K562 (cell line): ENCODE data around the gene SETD3. TPM values are rescaled to one million over a fixed set of nuclear protein-coding genes. Genes with fewer than 3 reads are reported as not detected.

Source experiments
- ATAC-seq: fragments of 200-7000 bp; cut with Tn5 transposase; 3 replicates; pipeline ENCODE4 v1.9.1; 2020; ENCODE audit warnings: moderate library complexity
- BruUV-seq: library from RNA; stranded (reverse); fragments of 400-500 nt; replicated peaks from 2 replicates; lab custom pipeline; 2021; lab: Mats Ljungman, UMichigan
- CTCF ChIA-PET: fragments of 300-600 bp; formaldehyde crosslinking; extraction: SDS; loops from one replicate; lab custom pipeline; 2021; ENCODE audit warnings: low intra/inter-chr PET ratio; lab: Yijun Ruan, JAX
- POLR2A ChIA-PET: fragments of 300-600, 350-650 bp; sonication (Branson Sonifier 250); formaldehyde crosslinking; extraction: SDS; loops from one replicate; lab custom pipeline; 2021; ENCODE audit warnings: antibody characterized with exemption, inconsistent platforms; lab: Yijun Ruan, JAX
- DNase-seq, 4 experiments: peaks; one replicate each; pipeline versions ENCODE4 v3.0.0 to v3.0.0-alpha.2; 2011 to 2018; ENCODE audit warnings: low spot score in 3 of 4, mixed read lengths in 3 of 4; ENCODE audit errors: extremely low read depth in 1 of 4
- FAIRE-seq: peaks from 2 replicates; lab custom pipeline; 2011; peaks lifted over from hg19 to GRCh38; lab: Jason Lieb, UNC
- H2AFZ ChIP-seq: 2 replicates; pipeline ENCODE4 v1.6.0; 2011; ENCODE audit warnings: low read depth, low read length, control low read depth, inconsistent platforms
- H3K27ac ChIP-seq: fragments of 200-600 bp; 3 replicates; pipeline ENCODE4 v1.8.0; 2011; ENCODE audit warnings: low read depth, mild to moderate bottlenecking, control low read depth, inconsistent platforms, low read length, moderate library complexity, mixed read lengths; ENCODE audit errors: extremely low read depth
- H3K27me3 ChIP-seq, 2 experiments: fragments of 300-600 bp in 1 of 2; 2 replicates in 1 of 2; 3 replicates in 1 of 2; pipeline versions ENCODE4 v1.6.0 to v1.8.0; 2011; ENCODE audit warnings: inconsistent platforms in 2 of 2, low read length in 2 of 2, mild to moderate bottlenecking in 1 of 2, mixed read lengths in 1 of 2, moderate library complexity in 1 of 2; ENCODE audit not compliant: control insufficient read depth in 2 of 2, insufficient read depth in 2 of 2
- H3K36me3 ChIP-seq: fragments of 300-600 bp; 3 replicates; pipeline ENCODE4 v1.8.0; 2011; ENCODE audit warnings: mild to moderate bottlenecking, low read length, inconsistent platforms; ENCODE audit not compliant: control insufficient read depth, insufficient read depth
- H3K4me1 ChIP-seq, 2 experiments: fragments of 200-600 bp in 1 of 2; replicated peaks in 1 of 2; 2 replicates in 1 of 2; 3 replicates in 1 of 2; pipeline versions ENCODE4 v1.5.1 to v1.8.0; 2011; ENCODE audit warnings: inconsistent platforms in 2 of 2, low read length in 2 of 2, mild to moderate bottlenecking in 1 of 2, mixed read lengths in 1 of 2, moderate library complexity in 1 of 2; ENCODE audit not compliant: control insufficient read depth in 2 of 2, insufficient read depth in 2 of 2
- H3K4me2 ChIP-seq: 2 replicates; pipeline ENCODE4 v1.6.1; 2011; ENCODE audit warnings: low read length, control low read depth, inconsistent platforms, mixed read lengths; ENCODE audit not compliant: insufficient read depth
- H3K4me3 ChIP-seq: fragments of 200-600 bp; sonication (generic), shearing (Covaris generic); 2 replicates; pipeline ENCODE4 v1.5.1; 2016; ENCODE audit warnings: control low read depth, inconsistent platforms
- H3K79me2 ChIP-seq: fragments of 200-600 bp; 3 replicates; pipeline ENCODE4 v1.8.0; 2011; ENCODE audit warnings: low read length, inconsistent platforms; ENCODE audit not compliant: control insufficient read depth, insufficient read depth
- H3K9ac ChIP-seq, 2 experiments: 2 replicates each; pipeline versions ENCODE4 v1.6.0 to v1.6.1; 2011; ENCODE audit warnings: low read depth in 2 of 2, low read length in 2 of 2, control low read depth in 1 of 2, inconsistent platforms in 1 of 2, mild to moderate bottlenecking in 1 of 2, mixed read lengths in 1 of 2; ENCODE audit not compliant: insufficient read depth in 1 of 2
- H3K9me1 ChIP-seq: one replicate; pipeline ENCODE4 v1.6.0; 2011; ENCODE audit warnings: inconsistent platforms, mild to moderate bottlenecking, low read length, moderate library complexity; ENCODE audit not compliant: control insufficient read depth, insufficient read depth
- H3K9me3 ChIP-seq: replicated peaks from 2 replicates; pipeline ENCODE4 v1.5.1; 2011; ENCODE audit warnings: low read depth, low read length, inconsistent platforms; ENCODE audit not compliant: control insufficient read depth, insufficient read depth
- H4K20me1 ChIP-seq: replicated peaks from 2 replicates; pipeline ENCODE4 v1.6.1; 2011; ENCODE audit warnings: low read length, inconsistent platforms, mixed read lengths; ENCODE audit not compliant: control insufficient read depth, insufficient read depth
- CHCHD3 ChIP-seq: fragments of 250-450 bp; sonication (Bioruptor Pico); IDR thresholded peaks from 2 replicates; pipeline ENCODE4 v2.1.2; 2022; ENCODE audit warnings: mild to moderate bottlenecking
- E2F3 ChIP-seq: fragments of 250-450 bp; sonication (Bioruptor Pico); IDR thresholded peaks from 2 replicates; pipeline ENCODE4 v1.4.0; 2020; ENCODE audit warnings: mild to moderate bottlenecking
- EP400 ChIP-seq: fragments of 450-650 bp; IDR thresholded peaks from 2 replicates; pipeline ENCODE4 v1.6.1; 2017; ENCODE audit warnings: antibody characterized with exemption, mild to moderate bottlenecking, moderate library complexity
- ERF ChIP-seq: fragments of 450-650 bp; formaldehyde crosslinking; IDR thresholded peaks from 2 replicates; pipeline ENCODE4 v1.4.0; 2020; ENCODE audit warnings: mild to moderate bottlenecking, mixed read lengths
- HOMEZ ChIP-seq: fragments of 250-450 bp; sonication (Bioruptor Pico); IDR thresholded peaks from 2 replicates; pipeline ENCODE4 v1.4.0; 2020; ENCODE audit warnings: mild to moderate bottlenecking, moderate library complexity
- KDM5B ChIP-seq: fragments of 200-600 bp; sonication (generic); IDR thresholded peaks from 2 replicates; pipeline ENCODE4 v1.6.1; 2012; ENCODE audit warnings: low read depth, mild to moderate bottlenecking, moderate library complexity, low read length, control low read depth, inconsistent platforms; ENCODE audit not compliant: insufficient replicate concordance
- L3MBTL2 ChIP-seq: fragments of 450-650 bp; IDR thresholded peaks from 2 replicates; pipeline ENCODE4 v1.6.1; 2016; ENCODE audit warnings: mild to moderate bottlenecking, moderate library complexity
- MXD1 ChIP-seq: fragments of 250-450 bp; sonication (Bioruptor Pico); IDR thresholded peaks from 2 replicates; pipeline ENCODE4 v1.8.0; 2021; ENCODE audit warnings: borderline replicate concordance, mild to moderate bottlenecking, moderate library complexity; ENCODE audit not compliant: poor library complexity, severe bottlenecking
- NCOA2 ChIP-seq, 2 experiments: fragments of 450-650 bp; IDR thresholded peaks; 2 replicates each; pipeline ENCODE4 v1.6.1; 2018; ENCODE audit warnings: mild to moderate bottlenecking in 2 of 2, moderate library complexity in 1 of 2; ENCODE audit not compliant: partially characterized antibody in 2 of 2
- PRPF4 ChIP-seq: fragments of 200-400 bp; formaldehyde crosslinking; IDR thresholded peaks from one replicate; pipeline ENCODE4 v1.6.1; 2017; ENCODE audit warnings: low read length, low read depth, mild to moderate bottlenecking; ENCODE audit not compliant: insufficient read depth, poor library complexity, severe bottlenecking
- ZBTB26 ChIP-seq: fragments of 450-650 bp; formaldehyde crosslinking; IDR thresholded peaks from 2 replicates; pipeline ENCODE4 v1.4.0; 2022; ENCODE audit warnings: missing genetic modification characterization
- ZNF165 ChIP-seq: fragments of 250-450 bp; sonication (Bioruptor Pico); IDR thresholded peaks from 2 replicates; pipeline ENCODE4 v1.4.0; 2020; ENCODE audit warnings: borderline replicate concordance
- ZNF609 ChIP-seq: sonication (generic); formaldehyde crosslinking; IDR thresholded peaks from 2 replicates; pipeline ENCODE4 v1.8.1; 2023; ENCODE audit warnings: missing genetic modification reagents, mild to moderate bottlenecking, borderline replicate concordance
- whole genome bisulfite sequencing: fragments of 100-300 bp; shearing (Covaris generic); methylation state at CpG from one replicate; pipeline ENCODE4 v1.1.6; 2016; ENCODE audit warnings: low coverage, mixed read lengths; ENCODE audit not compliant: insufficient coverage; ENCODE audit errors: missing lambda C conversion rate; 5-methylcytosine and 5-hydroxymethylcytosine counted together
- in situ Hi-C: fragments of 300-500 bp; cut with MboI; formaldehyde crosslinking; loops from 4 replicates; pipeline ENCODE4 v1.15.0; 2018; ENCODE audit warnings: inconsistent platforms, mixed read lengths
- intact Hi-C: fragments of 100-400 bp; cut with micrococcal nuclease; formaldehyde crosslinking; loops from 2 replicates; pipeline ENCODE4 v1.14.2; 2022
- polyA plus RNA-seq, 8 experiments: library from polyadenylated mRNA; depleted of rRNA in 4 of 8; stranded (reverse) in 5 of 8; unstranded in 3 of 8; fragments of >200 nt; fragmentation: Nextera tagmentation in 2 of 8; fragmentation: Illumina TruSeq in 1 of 8; extraction: Ambion mirVana in 2 of 8; extraction: Trizol in 1 of 8; gene quantifications; 2 replicates each; pipeline versions ENCODE4 v1.2.1 to v1.2.3, GENCODE V29; 2011 to 2014; ENCODE audit warnings: inconsistent platforms in 1 of 8, missing spikeins in 1 of 8
- total RNA-seq, 7 experiments: library from RNA; depleted of rRNA in 6 of 7; stranded (reverse); fragments of >200 nt in 6 of 7; fragmentation: Illumina TruSeq in 2 of 7; extraction: Trizol in 2 of 7; gene quantifications; 2 replicates each; pipeline versions ENCODE4 v1.2.1 to v1.2.3, GENCODE V29; 2011 to 2021; ENCODE audit warnings: low replicate concordance in 1 of 7

SETD3 gene
- total and polyA plus RNA-seq, 9 of the 15 experiments (the other 6 are each of a cell fraction or from before 2014, with no cell fraction given), result 8.5 to 35.9 (median 26.5) TPM

GRCh38 chr14:99348816-99349614, 131.6 kb downstream of the SETD3 start:
- intact Hi-C loops (no loop called here), in situ Hi-C loops (no loop called here)
- no peaks in the 10 kb centered on the region for H3K36me3 ChIP-seq
- H3K27me3 ChIP-seq, result peaks cover 6 to 68% of the 10 kb centered on the region in 2 experiments; a peak in 4 of 5 replicates
- H3K9ac ChIP-seq, result no peak overlapping the region
- no peak overlapping the region for H3K4me2 ChIP-seq
- BruUV-seq, result no TSS peak
- DNase-seq (no peak), ATAC-seq (no peak), FAIRE-seq (no peak)
- ChIA-PET CTCF (no interaction called here), POLR2A (no interaction called here)
- H2AFZ ChIP-seq, result no peak overlapping the region
- no peaks in the 10 kb centered on the region for H3K9me1 ChIP-seq
- no peak overlapping the region for H3K27ac ChIP-seq
- 5% methylated on average over 14 of the region's 18 CpGs for WGBS
- no peaks in the 10 kb centered on the region; a peak in 1 of 5 replicates for H3K4me1 ChIP-seq
- H3K9me3 ChIP-seq, result no peaks in the 10 kb centered on the region
- no peak overlapping the region for H3K4me3 ChIP-seq
- no peaks in the 10 kb centered on the region for H4K20me1 ChIP-seq
- no peaks in the 10 kb centered on the region for H3K79me2 ChIP-seq
- TF ChIP-seq ZNF165 (CRISPR knock-in tag) (no peak), PRPF4 (no peak), EP400 (no peak), ERF (CRISPR knock-in tag) (no peak), KDM5B (no peak), ZNF609 (no peak), MXD1 (CRISPR knock-in tag) (no peak), NCOA2 (IDR thresholded peaks at IDR 0.05; ENCODE audit: partially characterized antibody in 2 of 2) (no peak), L3MBTL2 (no peak), E2F3 (no peak), ZBTB26 (CRISPR knock-in tag) (no peak), HOMEZ (CRISPR knock-in tag) (no peak), CHCHD3 (CRISPR knock-in tag) (no peak)
